Measurements from ENCODE around the gene DNAJC13.

Gene DNAJC13

GRCh38 chr3:132433121-132433520 is 15.8 kb downstream of the DNAJC13 start:
- no peak for TF ChIP-seq CTCF (IDR thresholded peaks at IDR 0.05; ENCODE audit: insufficient read depth, low read length, missing control alignments)
- ChIA-PET POLR2A (no interaction called here), CTCF (interaction anchor here (0.9 to 1.6 kb wide), 3 partner anchors 8 to 59 kb away, joined by 3 to 5 read pairs (median 4); no protein-coding TSS in a partner anchor)
- DNase-seq (ENCODE audit: low read depth, low spot score): no peak
- H3K4me3 ChIP-seq (ENCODE audit: low read depth, low read length): no peak overlapping the region

- no peak for TF ChIP-seq CTCF (IDR thresholded peaks at IDR 0.05; ENCODE audit: insufficient read depth, low read length, missing control alignments)
- H3K4me3 ChIP-seq (ENCODE audit: low read depth, low read length): no peak overlapping the region
- ChIA-PET CTCF (interaction anchor here (0.6 to 1.1 kb wide), 2 partner anchors 207 to 416 kb away, joined by 3 read pairs; no protein-coding TSS in a partner anchor), POLR2A (no interaction called here)
- DNase-seq (ENCODE audit: low read depth, low spot score): no peak
Measured at GRCh38 chr3:132435224-132435910, 18.1 kb downstream of the DNAJC13 start.

DNA sequence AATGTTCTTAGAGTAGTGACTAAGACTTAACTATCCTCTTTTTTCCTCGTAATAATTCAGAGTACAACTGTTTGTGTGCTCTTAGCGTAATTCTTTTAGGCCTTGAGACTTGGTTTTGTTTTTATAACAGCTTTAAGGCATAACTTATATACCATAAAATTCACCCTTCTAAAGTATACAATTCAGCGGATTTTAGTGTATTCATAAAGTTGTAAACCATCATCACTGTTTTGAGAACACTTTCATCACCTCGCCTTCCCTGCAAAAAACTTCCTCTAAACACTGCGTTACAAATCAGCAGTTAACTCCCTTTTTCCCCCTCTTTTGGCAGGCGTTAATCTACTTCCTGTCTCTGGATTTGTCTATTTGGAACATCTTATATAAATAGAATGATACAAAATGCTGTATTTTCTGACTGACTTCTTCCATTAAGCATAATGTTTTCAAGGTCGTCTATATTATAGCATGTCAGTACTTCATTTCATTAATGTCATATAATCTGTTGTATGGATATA is 18.7 kb downstream of the DNAJC13 start:
- CTCF ChIA-PET: interaction anchor here (0.9 kb wide), 1 partner anchor 1403 kb away, joined by 3 read pairs; no protein-coding TSS in a partner anchor

DNA sequence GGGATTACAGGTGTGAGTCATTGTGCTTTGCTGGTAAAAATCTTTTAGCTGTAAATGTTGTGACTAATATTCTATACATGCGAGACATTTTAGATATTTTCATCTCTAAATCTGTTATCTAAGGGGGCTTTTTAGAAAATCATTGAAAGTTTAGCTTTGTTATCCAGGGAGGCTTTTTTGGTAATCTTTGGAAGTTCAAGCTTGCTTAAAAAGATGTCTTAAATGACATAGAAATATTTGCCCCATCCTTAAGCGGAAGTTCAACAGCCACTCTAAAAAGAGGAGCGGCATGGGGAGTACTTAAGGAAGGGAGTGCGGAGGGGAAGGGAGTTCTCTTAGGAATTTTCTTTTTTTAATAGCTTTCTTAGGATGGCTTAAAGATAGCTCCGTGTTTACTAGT is 26.1 kb downstream of the DNAJC13 start:
- no peak for TF ChIP-seq CTCF (IDR thresholded peaks at IDR 0.05; ENCODE audit: insufficient read depth, low read length, missing control alignments)
- DNase-seq (ENCODE audit: low read depth, low spot score): no peak
- POLR2A ChIA-PET: no interaction called here
- no peak overlapping the region for H3K4me3 ChIP-seq (ENCODE audit: low read depth, low read length)
- CTCF ChIA-PET: interaction anchor here (1.0 to 1.1 kb wide), 2 partner anchors 10 to 44 kb away, joined by 3 read pairs; no protein-coding TSS in a partner anchor

More for the DNA sequence above, 18.7 kb downstream of the DNAJC13 start:
- DNase-seq (ENCODE audit: low read depth, low spot score): no peak
- H3K4me3 ChIP-seq (ENCODE audit: low read depth, low read length): no peak overlapping the region
- no peak for TF ChIP-seq CTCF (IDR thresholded peaks at IDR 0.05; ENCODE audit: insufficient read depth, low read length, missing control alignments)
- POLR2A ChIA-PET: no interaction called here

DNA sequence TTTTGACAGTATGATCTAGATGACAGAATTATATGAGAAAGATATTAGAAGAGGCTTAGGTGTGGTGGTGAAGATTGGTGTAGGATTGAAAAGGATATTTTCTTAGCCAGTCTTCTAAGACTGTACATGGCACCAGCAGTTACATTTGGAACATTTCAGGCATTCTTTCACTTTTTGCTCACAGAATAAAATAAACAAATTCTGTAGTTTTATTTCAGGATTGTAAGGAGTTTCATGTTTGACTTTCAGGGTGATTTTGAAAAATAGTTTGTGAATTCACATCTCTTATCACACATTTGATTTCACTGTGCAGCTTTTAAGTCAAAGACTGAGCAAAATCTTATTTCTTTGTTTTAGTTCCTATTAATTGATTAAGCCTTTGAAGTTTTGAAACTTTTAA is 27.1 kb downstream of the DNAJC13 start:
- DNase-seq (ENCODE audit: low read depth, low spot score): no peak
- no peak for TF ChIP-seq CTCF (IDR thresholded peaks at IDR 0.05; ENCODE audit: insufficient read depth, low read length, missing control alignments)
- ChIA-PET POLR2A (no interaction called here), CTCF (no interaction called here)
- H3K4me3 ChIP-seq (ENCODE audit: low read depth, low read length): no peak overlapping the region

GRCh38 chr3:132445817-132446216 is 28.5 kb downstream of the DNAJC13 start:
- ChIA-PET CTCF (no interaction called here), POLR2A (no interaction called here)
- TF ChIP-seq CTCF (IDR thresholded peaks at IDR 0.05; ENCODE audit: insufficient read depth, low read length, missing control alignments): no peak
- peak; percentile 51 for DNase-seq (ENCODE audit: low read depth, low spot score)
- H3K4me3 ChIP-seq (ENCODE audit: low read depth, low read length): no peak overlapping the region

All from AG04449 (cell line).